BE2C (cell line): ENCODE data around the gene POMGNT1.

Experiments
- DNase-seq: peaks from one replicate; pipeline ENCODE4 v3.0.0-alpha.2; 2020
- H3K27me3 ChIP-seq: fragments of 250-450 bp; sonication (Bioruptor Pico); 2 replicates; pipeline ENCODE4 v1.5.1; 2020; ENCODE audit warnings: mild to moderate bottlenecking
- H3K36me3 ChIP-seq: fragments of 250-450 bp; sonication (Bioruptor Pico); 2 replicates; pipeline ENCODE4 v1.5.1; 2020; ENCODE audit warnings: mild to moderate bottlenecking
- H3K4me1 ChIP-seq: fragments of 250-450 bp; sonication (Bioruptor Pico); 2 replicates; pipeline ENCODE4 v1.5.1; 2020
- H3K4me3 ChIP-seq: 2 replicates; pipeline ENCODE4 v1.5.1; 2011; ENCODE audit warnings: low read depth, low read length
- H3K9me3 ChIP-seq: fragments of 250-450 bp; sonication (Bioruptor Pico); 2 replicates; pipeline ENCODE4 v1.5.1; 2020
- TF ChIP-seq, protein P1 (sequence below): IDR thresholded peaks from 2 replicates; pipeline ENCODE4 v1.5.1; 2012; ENCODE audit warnings: mild to moderate bottlenecking, low read depth, low read length

Gene POMGNT1

GRCh38 chr1:46173361-46173856 is 24.8 kb downstream of the POMGNT1 start:
- no peak overlapping the region for H3K4me3 ChIP-seq
- TF ChIP-seq, protein P1, sequence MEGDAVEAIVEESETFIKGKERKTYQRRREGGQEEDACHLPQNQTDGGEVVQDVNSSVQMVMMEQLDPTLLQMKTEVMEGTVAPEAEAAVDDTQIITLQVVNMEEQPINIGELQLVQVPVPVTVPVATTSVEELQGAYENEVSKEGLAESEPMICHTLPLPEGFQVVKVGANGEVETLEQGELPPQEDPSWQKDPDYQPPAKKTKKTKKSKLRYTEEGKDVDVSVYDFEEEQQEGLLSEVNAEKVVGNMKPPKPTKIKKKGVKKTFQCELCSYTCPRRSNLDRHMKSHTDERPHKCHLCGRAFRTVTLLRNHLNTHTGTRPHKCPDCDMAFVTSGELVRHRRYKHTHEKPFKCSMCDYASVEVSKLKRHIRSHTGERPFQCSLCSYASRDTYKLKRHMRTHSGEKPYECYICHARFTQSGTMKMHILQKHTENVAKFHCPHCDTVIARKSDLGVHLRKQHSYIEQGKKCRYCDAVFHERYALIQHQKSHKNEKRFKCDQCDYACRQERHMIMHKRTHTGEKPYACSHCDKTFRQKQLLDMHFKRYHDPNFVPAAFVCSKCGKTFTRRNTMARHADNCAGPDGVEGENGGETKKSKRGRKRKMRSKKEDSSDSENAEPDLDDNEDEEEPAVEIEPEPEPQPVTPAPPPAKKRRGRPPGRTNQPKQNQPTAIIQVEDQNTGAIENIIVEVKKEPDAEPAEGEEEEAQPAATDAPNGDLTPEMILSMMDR, result no peak
- no peaks in the 10 kb centered on the region for H3K4me1 ChIP-seq
- H3K9me3 ChIP-seq, result no peaks in the 10 kb centered on the region
- no peaks in the 10 kb centered on the region for H3K36me3 ChIP-seq
- H3K27me3 ChIP-seq, result no peaks in the 10 kb centered on the region
- no peak for DNase-seq

- no peaks in the 10 kb centered on the region for H3K36me3 ChIP-seq
- no peak overlapping the region for H3K4me3 ChIP-seq
- H3K9me3 ChIP-seq, result no peaks in the 10 kb centered on the region
- H3K27me3 ChIP-seq, result no peaks in the 10 kb centered on the region
- TF ChIP-seq, protein P1, result no peak
- no peak for DNase-seq
- no peaks in the 10 kb centered on the region for H3K4me1 ChIP-seq
Observed at GRCh38 chr1:46172321-46172720, 25.9 kb downstream of the POMGNT1 start.

DNA sequence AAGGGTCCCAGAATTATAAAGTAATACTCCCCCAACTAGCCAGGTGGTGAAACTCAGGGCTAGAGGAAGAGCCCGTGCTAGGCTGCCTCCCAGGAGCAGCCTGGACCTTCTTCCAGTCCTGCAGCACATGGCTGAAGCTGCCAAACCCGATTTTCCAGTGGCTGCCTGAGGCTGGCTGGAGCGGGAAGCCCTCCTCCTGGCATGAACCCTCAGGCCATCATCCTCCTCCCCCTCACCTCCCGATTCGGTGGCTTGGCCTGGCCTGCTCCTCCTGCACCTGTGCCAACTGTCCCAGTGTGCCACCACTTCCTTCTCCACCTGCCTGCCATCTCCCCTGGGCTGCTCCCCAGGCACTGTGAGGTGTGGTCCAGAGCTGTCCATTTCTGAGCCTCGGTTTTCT is 26.4 kb downstream of the POMGNT1 start:
- Histone ChIP-seq H3K9me3 (no peaks in the 10 kb centered on the region), H3K36me3 (no peaks in the 10 kb centered on the region), H3K27me3 (no peaks in the 10 kb centered on the region), H3K4me1 (no peaks in the 10 kb centered on the region), H3K4me3 (no peak overlapping the region)
- TF ChIP-seq, protein P1, result no peak
- DNase-seq, result no peak

DNA sequence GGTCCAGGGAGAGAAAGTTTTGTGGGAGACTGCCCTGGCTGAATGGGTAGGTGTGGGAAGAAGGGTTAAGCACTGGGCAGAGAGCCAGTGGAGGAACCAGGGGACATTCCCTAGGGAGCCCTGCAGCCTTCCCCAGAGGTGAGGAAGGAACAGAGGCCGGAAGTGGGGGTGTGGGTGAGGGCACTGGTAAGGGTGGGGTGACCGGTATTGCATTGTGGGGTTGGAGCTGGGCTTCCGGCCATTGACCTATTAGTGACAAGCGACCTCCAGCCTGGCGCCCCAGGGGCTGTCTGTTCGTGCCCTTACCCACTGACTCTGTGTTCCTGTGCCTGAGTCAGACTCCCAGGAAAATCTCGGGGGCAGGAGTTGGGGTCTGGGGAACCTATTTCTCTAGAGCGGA is 26.9 kb downstream of the POMGNT1 start:
- TF ChIP-seq, protein P1, result no peak
- Histone ChIP-seq H3K9me3 (no peaks in the 10 kb centered on the region), H3K27me3 (no peaks in the 10 kb centered on the region), H3K4me3 (no peak overlapping the region), H3K4me1 (no peaks in the 10 kb centered on the region), H3K36me3 (no peaks in the 10 kb centered on the region)
- no peak for DNase-seq

DNA sequence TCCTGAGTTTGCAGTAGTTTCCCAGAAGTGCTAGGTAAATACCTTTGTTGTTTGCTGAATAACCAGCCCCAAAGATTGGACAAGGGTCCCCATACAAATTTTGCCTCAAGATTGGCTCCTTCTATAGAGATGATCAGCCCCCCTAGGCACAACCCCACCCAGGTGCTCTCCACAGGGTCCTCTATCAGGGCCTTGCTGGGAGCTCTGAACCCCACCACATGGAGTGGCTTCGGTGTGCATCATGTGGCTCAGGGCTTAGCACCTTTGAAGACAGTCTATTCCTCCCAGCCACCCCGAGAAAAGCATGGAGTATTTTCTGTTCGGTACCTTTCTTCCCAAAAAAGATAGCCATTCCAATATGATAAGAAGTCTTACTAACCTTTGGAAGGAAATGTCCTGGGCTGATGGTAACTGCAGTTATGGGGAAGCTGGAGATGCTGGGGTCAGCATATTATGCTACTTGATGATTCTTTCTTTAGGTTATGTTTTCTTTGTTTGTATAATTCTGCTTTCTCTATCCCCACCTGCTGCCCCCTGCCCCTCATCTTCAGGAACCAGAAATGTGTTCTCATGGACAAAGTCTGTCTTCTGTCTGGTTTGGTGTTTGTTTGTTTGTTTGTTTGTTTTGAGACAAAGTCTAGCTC is 28.3 kb downstream of the POMGNT1 start:
- Histone ChIP-seq H3K4me1 (no peaks in the 10 kb centered on the region), H3K36me3 (no peaks in the 10 kb centered on the region), H3K27me3 (no peaks in the 10 kb centered on the region), H3K4me3 (no peak overlapping the region), H3K9me3 (no peaks in the 10 kb centered on the region)
- no peak for DNase-seq
- TF ChIP-seq, protein P1, result no peak

- DNase-seq, result no peak
- H3K4me3 ChIP-seq, result no peak overlapping the region
- no peaks in the 10 kb centered on the region for H3K4me1 ChIP-seq
- TF ChIP-seq, protein P1, result no peak
- H3K27me3 ChIP-seq, result no peaks in the 10 kb centered on the region
- no peaks in the 10 kb centered on the region for H3K9me3 ChIP-seq
- no peaks in the 10 kb centered on the region for H3K36me3 ChIP-seq
Observed at GRCh38 chr1:46168477-46168876, 29.8 kb downstream of the POMGNT1 start.
